GM18502 (cell line): Measurements from ENCODE around the gene PAFAH1B1.
"Not testable (repeated sequence)": the region's sequence is repeated elsewhere in the genome, so short reads cannot be mapped to it uniquely, and the experiment has no call there.

ENCODE experiments used
- ATAC-seq: cut with Tn5 transposase; IDR thresholded peaks from one replicate; pipeline ENCODE4 v1.9.1; 2021; ENCODE audit warnings: mild to moderate bottlenecking; ENCODE audit not compliant: unreplicated experiment, poor library complexity

PAFAH1B1 gene

GRCh38 chr17:2593821-2594721 lies 617 bp downstream of the PAFAH1B1 start:
- peak; percentile 54 for ATAC-seq

DNA sequence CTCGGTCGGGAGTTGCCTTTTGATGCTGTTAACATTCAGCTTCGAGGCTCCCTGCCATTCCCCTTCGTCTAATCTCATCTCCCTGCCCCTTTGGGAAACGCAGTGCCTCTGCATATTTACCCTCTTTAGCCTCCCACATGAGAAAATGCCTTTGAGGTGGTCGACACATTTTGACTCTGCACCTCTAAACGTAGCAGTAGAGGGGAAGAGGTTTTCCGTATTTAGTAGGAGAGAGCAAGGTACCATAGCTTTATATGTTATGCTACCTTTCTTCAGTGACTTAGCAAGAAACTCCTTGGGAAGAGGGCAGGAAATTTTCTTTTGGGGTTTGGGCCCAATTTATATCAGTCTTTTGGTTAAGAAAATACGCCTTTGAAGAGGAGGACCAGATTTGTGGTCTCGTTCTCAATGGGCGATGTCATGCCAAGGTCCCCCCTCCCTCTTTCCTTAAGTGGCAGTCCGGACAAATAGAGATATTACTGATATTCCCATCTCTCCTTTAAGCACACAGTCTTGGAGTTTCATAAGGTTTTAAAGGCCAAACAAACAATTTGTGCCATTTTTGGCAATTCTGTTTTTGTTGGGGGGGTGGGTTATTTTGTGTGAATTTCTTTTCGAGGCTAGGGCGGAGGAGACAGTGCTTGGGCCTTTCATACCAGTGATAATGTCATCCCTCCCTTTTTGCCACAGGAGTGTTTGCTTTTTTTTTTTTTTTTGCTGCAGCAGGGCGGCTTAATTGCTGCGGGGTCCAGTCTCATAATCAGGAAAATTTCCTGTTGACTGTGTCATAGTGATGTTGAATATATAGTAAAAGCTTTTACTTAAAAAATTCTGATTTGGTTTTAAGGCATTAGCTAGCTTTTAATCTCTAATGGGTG lies 1.5 kb downstream of the PAFAH1B1 start:
- ATAC-seq = no peak

GRCh38 chr17:2595716-2596115 lies 2.3 kb downstream of the PAFAH1B1 start:
- ATAC-seq = no peak

DNA sequence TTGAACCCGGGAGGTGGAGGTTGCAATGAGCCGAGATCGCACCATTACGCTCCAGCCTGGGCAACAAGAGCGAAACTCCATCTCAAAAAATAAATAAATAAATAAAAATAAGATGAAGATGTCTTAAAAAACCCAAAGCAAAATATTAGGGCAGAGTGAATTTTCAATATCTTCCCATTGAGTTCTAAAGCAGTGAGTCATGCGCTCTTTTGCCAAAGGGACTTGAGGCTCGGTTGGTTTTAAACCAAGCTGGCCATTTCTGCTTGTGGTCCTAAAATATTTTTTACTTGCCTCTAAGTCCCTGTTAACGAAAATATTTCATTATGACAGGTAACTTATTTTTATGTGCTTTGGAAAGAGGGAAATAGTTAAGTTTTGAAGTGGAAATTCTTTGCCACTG lies 4.7 kb downstream of the PAFAH1B1 start:
- no peak for ATAC-seq

- no peak for ATAC-seq
Measured at GRCh38 chr17:2602597-2603017, 9.2 kb downstream of the PAFAH1B1 start.

- ATAC-seq = no peak
Measured at GRCh38 chr17:2608350-2608913, 15.0 kb downstream of the PAFAH1B1 start.

GRCh38 chr17:2609091-2609490 lies 15.6 kb downstream of the PAFAH1B1 start:
- ATAC-seq = no peak

- ATAC-seq = no peak
Measured at GRCh38 chr17:2610195-2611175, 17.0 kb downstream of the PAFAH1B1 start.

DNA sequence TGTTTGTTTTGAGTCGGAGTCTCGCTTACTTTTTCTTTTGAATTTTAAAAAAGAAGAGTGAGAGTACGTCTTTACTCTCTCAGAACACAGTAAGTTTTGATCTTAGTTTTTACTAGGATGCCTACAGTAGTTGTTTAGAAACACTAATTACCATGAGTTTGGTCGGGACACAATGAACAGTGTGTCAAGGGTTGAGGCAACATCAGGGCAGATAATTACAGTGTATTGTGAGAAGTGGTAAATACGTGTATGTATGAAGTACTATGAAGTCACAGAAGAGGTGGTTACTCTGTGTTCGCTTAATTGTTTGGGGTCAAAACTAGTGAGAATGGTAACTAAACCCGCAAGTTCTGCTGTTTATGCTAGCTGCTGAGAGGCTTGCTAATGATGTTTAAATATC lies 18.2 kb downstream of the PAFAH1B1 start:
- ATAC-seq = no peak

GRCh38 chr17:2612630-2613029 lies 19.2 kb downstream of the PAFAH1B1 start:
- no peak for ATAC-seq

GRCh38 chr17:2613089-2613808 lies 19.8 kb downstream of the PAFAH1B1 start:
- no peak for ATAC-seq

- ATAC-seq = no peak
Measured at GRCh38 chr17:2615882-2616281, 22.4 kb downstream of the PAFAH1B1 start.

DNA sequence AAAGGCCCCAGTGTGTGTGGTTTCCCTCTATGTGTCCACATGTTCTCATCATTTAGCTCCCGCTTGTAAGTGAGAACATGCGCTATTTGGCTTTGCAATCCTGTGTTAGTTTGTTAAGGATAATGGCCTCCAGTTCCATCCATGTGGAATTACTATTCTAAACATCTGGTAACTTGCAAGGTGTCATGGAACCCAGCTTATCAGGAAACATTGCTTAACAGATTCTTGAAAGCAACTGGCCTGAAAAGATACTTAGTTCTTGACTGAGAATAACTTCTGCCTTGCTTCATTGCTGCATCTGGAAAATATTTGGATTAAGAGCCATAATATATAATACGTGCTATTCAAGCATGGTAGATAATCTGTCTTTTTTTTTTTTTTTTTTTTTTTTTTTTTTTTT lies 27.8 kb downstream of the PAFAH1B1 start:
- ATAC-seq = no peak

- not testable (repeated sequence) for ATAC-seq
Measured at GRCh38 chr17:2621951-2622405, 28.5 kb downstream of the PAFAH1B1 start.

DNA sequence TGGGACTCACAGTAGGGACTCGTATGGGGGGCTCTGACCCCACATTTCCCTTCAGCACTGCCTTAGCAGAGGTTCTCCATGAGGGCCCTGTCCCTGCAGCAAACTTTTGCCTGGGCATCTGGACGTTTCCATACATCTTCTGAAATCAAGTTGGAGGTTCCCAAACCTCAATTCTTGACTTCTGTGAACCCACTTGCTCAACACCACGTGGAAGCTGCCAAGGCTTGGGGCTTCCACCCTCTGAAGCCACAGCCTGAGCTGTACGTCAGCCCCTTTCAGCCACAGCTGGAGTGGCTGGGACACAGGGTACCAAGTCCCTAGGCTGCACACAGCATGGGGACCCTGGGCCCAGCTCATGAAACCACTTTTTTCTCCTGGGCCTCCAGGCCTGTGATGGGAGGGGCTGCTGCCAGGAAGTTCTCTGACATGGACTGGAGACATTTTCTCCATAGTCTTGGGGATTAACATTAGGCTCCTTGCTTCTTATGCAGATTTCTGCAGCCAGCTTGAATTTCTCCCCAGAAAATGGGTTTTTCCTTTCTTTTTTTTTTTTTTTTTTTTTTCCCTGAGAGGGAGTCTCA lies 29.4 kb downstream of the PAFAH1B1 start:
- ATAC-seq = not testable (repeated sequence)

- ATAC-seq = no peak
Measured at GRCh38 chr17:2624292-2624731, 30.9 kb downstream of the PAFAH1B1 start.

DNA sequence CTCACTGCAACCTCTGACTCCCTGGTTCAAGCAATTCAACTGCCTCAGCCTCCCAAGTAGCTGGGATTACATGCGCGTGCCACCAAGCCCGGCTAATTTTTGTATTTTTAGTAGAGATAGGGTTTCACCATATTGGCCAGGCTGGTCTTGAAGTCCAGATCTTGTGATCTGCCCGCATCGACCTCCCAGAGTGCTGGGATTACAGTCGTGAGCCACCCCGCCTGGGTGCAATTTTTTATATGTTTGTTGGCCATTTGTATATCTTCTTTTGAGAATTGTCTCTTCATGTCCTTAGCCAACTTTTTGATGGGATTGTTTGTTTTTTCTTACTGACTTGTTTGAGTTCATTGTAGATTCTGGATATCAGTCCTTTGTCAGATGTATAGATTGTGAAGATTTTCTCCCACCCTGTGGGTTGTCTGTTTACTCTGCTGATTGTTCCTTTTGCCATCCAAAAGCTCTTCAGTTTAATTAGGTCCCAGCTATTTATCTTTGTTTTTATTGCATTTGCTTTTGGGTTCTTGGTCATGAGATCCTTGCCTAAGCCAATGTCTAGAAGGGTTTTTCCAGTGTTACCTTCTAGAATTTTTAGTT lies 33.3 kb downstream of the PAFAH1B1 start:
- ATAC-seq = not testable (repeated sequence)

GRCh38 chr17:2628922-2629321 lies 35.5 kb downstream of the PAFAH1B1 start:
- not testable (repeated sequence) for ATAC-seq
